ENCODE results near the gene GARNL3.

DNA sequence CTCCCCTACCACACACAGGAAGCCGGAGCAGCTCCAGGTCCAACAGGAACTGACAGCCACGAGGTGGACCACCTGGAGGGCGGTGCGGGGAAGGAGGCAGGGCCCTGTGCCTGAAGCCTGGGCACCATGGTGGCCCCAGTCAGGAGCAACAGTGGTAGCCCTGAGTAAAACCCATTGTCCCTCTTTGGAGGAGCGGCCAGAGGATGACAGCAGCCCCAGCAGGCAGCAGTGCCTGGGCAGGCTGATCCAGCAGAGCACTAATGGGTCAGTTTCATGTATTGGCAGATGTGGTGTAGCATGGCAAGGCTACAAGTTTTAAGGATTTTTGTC is 47.7 kb upstream of the GARNL3 start:
- TF ChIP-seq ZNF280D (tag by site-specific recombination; IDR thresholded peaks at IDR 0.05) (no peak), CTCF (tag by site-specific recombination; IDR thresholded peaks at IDR 0.05) (no peak), ZSCAN5A (tag by site-specific recombination; IDR thresholded peaks at IDR 0.05) (no peak), ZNF837 (tag by site-specific recombination; IDR thresholded peaks at IDR 0.05) (no peak), SCRT2 (tag by site-specific recombination; IDR thresholded peaks at IDR 0.05) (no peak), KLF10 (tag by site-specific recombination; IDR thresholded peaks at IDR 0.05) (no peak), ZNF311 (tag by site-specific recombination; IDR thresholded peaks at IDR 0.05; ENCODE audit: borderline replicate concordance) (no peak), SETDB1 (IDR thresholded peaks at IDR 0.05; ENCODE audit: insufficient read length, low read length) (no peak), ELK4 (IDR thresholded peaks at IDR 0.05; ENCODE audit: borderline replicate concordance, low read depth, low read length) (no peak)
